Natural killer cell (primary cell): Measurements from ENCODE around the gene KRT5. TPM values are rescaled to one million over a fixed set of nuclear protein-coding genes. Genes with fewer than 3 reads are reported as not detected.

Source experiments
- ATAC-seq, 3 donors: fragments of 150-1000 bp in 2 of 3; fragments of 200-7000 bp in 1 of 3; cut with Tn5 transposase; 1 replicate in 1 of 3; 2 replicates in 2 of 3; pipeline ENCODE4 v1.10.0; 2021; ENCODE audit warnings: mild to moderate bottlenecking in 2 of 3, moderate library complexity in 2 of 3
- DNase-seq, 2 donors: peaks; one replicate each; pipeline versions ENCODE4 v3.0.0 to v3.0.0-alpha.2; 2013 to 2021; ENCODE audit warnings: mixed read lengths in 1 of 2
- H3K27ac ChIP-seq: one replicate; pipeline ENCODE4 v1.5.1; 2013; ENCODE audit warnings: mild to moderate bottlenecking, low read length
- H3K27me3 ChIP-seq: one replicate; pipeline ENCODE4 v1.6.1; 2013; ENCODE audit warnings: low read length; ENCODE audit not compliant: control insufficient read depth, insufficient read depth
- H3K36me3 ChIP-seq: one replicate; pipeline ENCODE4 v1.6.1; 2013; ENCODE audit warnings: low read length; ENCODE audit not compliant: control insufficient read depth, insufficient read depth
- H3K4me1 ChIP-seq: one replicate; pipeline ENCODE4 v1.6.1; 2013; ENCODE audit warnings: low read length; ENCODE audit not compliant: control insufficient read depth, insufficient read depth
- H3K4me3 ChIP-seq: one replicate; pipeline ENCODE4 v1.5.1; 2013; ENCODE audit warnings: low read length
- H3K9me3 ChIP-seq: one replicate; pipeline ENCODE4 v1.6.1; 2013; ENCODE audit warnings: low read length; ENCODE audit not compliant: control insufficient read depth, insufficient read depth
- H3K27ac Mint-ChIP-seq, 2 donors: one replicate each; pipeline ENCODE4 v1.8.0; 2022; ENCODE audit warnings: mild to moderate bottlenecking in 2 of 2, mixed read lengths in 2 of 2, moderate library complexity in 1 of 2
- H3K27me3 Mint-ChIP-seq, 2 donors: one replicate each; pipeline ENCODE4 v1.8.0; 2022; ENCODE audit warnings: low read depth in 2 of 2, mixed read lengths in 2 of 2
- H3K36me3 Mint-ChIP-seq: one replicate; pipeline ENCODE4 v1.8.0; 2022; ENCODE audit warnings: mixed read lengths
- H3K4me1 Mint-ChIP-seq, 2 donors: one replicate each; pipeline ENCODE4 v1.8.0; 2022; ENCODE audit warnings: mixed read lengths in 2 of 2
- H3K4me3 Mint-ChIP-seq: one replicate; pipeline ENCODE4 v1.8.0; 2022; ENCODE audit warnings: mild to moderate bottlenecking, moderate library complexity, mixed read lengths
- H3K9me3 Mint-ChIP-seq, 2 donors: one replicate each; pipeline ENCODE4 v1.8.0; 2022; ENCODE audit warnings: mixed read lengths in 2 of 2
- CTCF ChIP-seq: fragments of 200-600 bp; IDR thresholded peaks from one replicate; pipeline ENCODE4 v1.8.0; 2022; ENCODE audit warnings: antibody characterized with exemption
- WGBS: methylation state at CpG from one replicate; pipeline ENCODE4 v1.1.7; 2013; ENCODE audit warnings: missing lambda C conversion rate; ENCODE audit not compliant: insufficient coverage; 5-methylcytosine and 5-hydroxymethylcytosine counted together
- intact Hi-C: fragments of 100-400 bp; cut with micrococcal nuclease; formaldehyde crosslinking; loops from one replicate; pipeline ENCODE4 v1.14.2; 2022
- total RNA-seq, 4 donors: library from RNA; stranded (reverse); fragments of 120-200 nt in 1 of 4; gene quantifications; one replicate each; pipeline versions ENCODE4 v1.2.3 to v1.2.4, GENCODE V29; 2013 to 2022

Gene KRT5
- total RNA-seq, 3 donors from 2014 or later (not counting 1 experiment from before 2014, with no cell fraction given), result 0.40 to 0.70 TPM; not detected in 1

GRCh38 chr12:52469853-52470252 is 50.3 kb downstream of the KRT5 start:
- no peaks in the 10 kb centered on the region for H3K36me3 ChIP-seq
- H3K4me1 ChIP-seq, result no peaks in the 10 kb centered on the region
- Mint-ChIP-seq H3K27me3 (peaks cover 15 to 19% of the 10 kb centered on the region in 2 donors), H3K4me3 (no peak overlapping the region), H3K36me3 (no peaks in the 10 kb centered on the region), H3K9me3 (no peaks in the 10 kb centered on the region), H3K27ac (no peak overlapping the region), H3K4me1 (no peaks in the 10 kb centered on the region)
- H3K27me3 ChIP-seq, result peaks cover under 1% of the 10 kb centered on the region
- no peak for DNase-seq
- H3K4me3 ChIP-seq, result no peak overlapping the region
- TF ChIP-seq CTCF, result no peak
- WGBS, result 81% methylated on average over 4 of the region's 4 CpGs
- H3K27ac ChIP-seq, result no peak overlapping the region
- H3K9me3 ChIP-seq, result no peaks in the 10 kb centered on the region
- ATAC-seq, result no peak
- intact Hi-C loops, result no loop called here

DNA sequence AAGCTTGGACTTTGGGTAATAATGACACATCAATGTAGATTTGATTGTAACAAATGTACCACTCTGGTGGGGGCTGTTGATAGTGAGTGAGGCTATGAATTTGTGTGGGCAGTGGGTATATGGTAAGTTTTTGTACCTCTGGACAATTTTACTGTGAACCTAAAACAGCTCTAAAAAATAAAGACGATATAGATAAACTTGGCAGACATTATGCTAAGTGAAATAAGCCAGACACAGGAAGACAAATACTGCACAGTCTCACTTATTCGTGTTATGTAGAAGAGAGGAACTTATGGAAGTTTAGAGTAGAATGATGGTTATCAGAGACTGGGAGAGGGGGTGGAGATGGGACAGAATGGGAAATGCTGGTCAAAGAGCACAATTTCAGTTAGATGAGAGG is 55.3 kb downstream of the KRT5 start:
- Histone ChIP-seq H3K4me1 (no peaks in the 10 kb centered on the region), H3K27ac (no peak overlapping the region), H3K9me3 (no peaks in the 10 kb centered on the region), H3K36me3 (no peaks in the 10 kb centered on the region), H3K4me3 (no peak overlapping the region), H3K27me3 (peaks cover 9% of the 10 kb centered on the region)
- no peak for DNase-seq
- intact Hi-C loops, result no loop called here
- Mint-ChIP-seq H3K9me3 (no peaks in the 10 kb centered on the region), H3K36me3 (no peaks in the 10 kb centered on the region), H3K27me3 (peaks cover 26 to 47% of the 10 kb centered on the region in 2 donors), H3K4me3 (no peak overlapping the region), H3K27ac (no peak overlapping the region), H3K4me1 (no peaks in the 10 kb centered on the region)
- TF ChIP-seq CTCF, result no peak
- ATAC-seq, result no peak
- WGBS, result 57% methylated on average over 2 of the region's 2 CpGs

Other genes starting within 250 kb of the KRT5 start
- 1 to 10 TPM; 2.0 to 3.6 (median 2.7) TPM for gene KRT86, start 245.7 kb downstream of the KRT5 start, total RNA-seq
- gene KRT81, start 228.9 kb downstream of the KRT5 start, total RNA-seq, result 1 to 10 TPM in 2 of 3 donors, under 1 TPM in 1; 0.28 to 1.4 (median 1.3) TPM
- gene KRT83, start 199.0 kb downstream of the KRT5 start, total RNA-seq, result not detected
- gene KRT85, start 152.9 kb downstream of the KRT5 start, total RNA-seq, result not detected
- not detected for gene KRT84, start 134.7 kb downstream of the KRT5 start, total RNA-seq
- gene KRT82, start 114.1 kb downstream of the KRT5 start, total RNA-seq, result not detected
- not detected for gene KRT75, start 86.0 kb downstream of the KRT5 start, total RNA-seq
- not detected for gene KRT6B, start 68.2 kb downstream of the KRT5 start, total RNA-seq
- gene KRT6C, start 46.6 kb downstream of the KRT5 start, total RNA-seq, result not detected
- not detected for gene KRT6A, start 27.1 kb downstream of the KRT5 start, total RNA-seq
- gene KRT71, start 32.8 kb upstream of the KRT5 start, total RNA-seq, result not detected
- gene KRT74, start 53.4 kb upstream of the KRT5 start, total RNA-seq, result 1 to 10 TPM in 1 of 3 donors, under 1 TPM in 2; 0.38 to 1.2 (median 0.38) TPM
- 100 to 1,000 TPM in 1 of 3 donors, 10 to 100 TPM in 2; 21.9 to 136 (median 38.0) TPM for gene KRT72, start 81.1 kb upstream of the KRT5 start, total RNA-seq
- 10 to 100 TPM; 12.4 to 92.9 (median 23.3) TPM for gene KRT73, start 98.2 kb upstream of the KRT5 start, total RNA-seq
- gene KRT2, start 131.8 kb upstream of the KRT5 start, total RNA-seq, result 1 to 10 TPM in 1 of 3 donors, under 1 TPM in 2; 0.63 to 1.4 (median 0.66) TPM
- 1 to 10 TPM in 1 of 3 donors, under 1 TPM in 1, not detected in 1; 0.27 to 1.8 TPM for gene KRT1, start 160.0 kb upstream of the KRT5 start, total RNA-seq
- gene KRT77, start 183.1 kb upstream of the KRT5 start, total RNA-seq, result not detected